ENCODE measurements around the gene OR52A1.
"Not testable (repeated sequence)": the region's sequence is repeated elsewhere in the genome, so short reads cannot be mapped to it uniquely, and the experiment has no call there.

The OR52A1 gene

DNA sequence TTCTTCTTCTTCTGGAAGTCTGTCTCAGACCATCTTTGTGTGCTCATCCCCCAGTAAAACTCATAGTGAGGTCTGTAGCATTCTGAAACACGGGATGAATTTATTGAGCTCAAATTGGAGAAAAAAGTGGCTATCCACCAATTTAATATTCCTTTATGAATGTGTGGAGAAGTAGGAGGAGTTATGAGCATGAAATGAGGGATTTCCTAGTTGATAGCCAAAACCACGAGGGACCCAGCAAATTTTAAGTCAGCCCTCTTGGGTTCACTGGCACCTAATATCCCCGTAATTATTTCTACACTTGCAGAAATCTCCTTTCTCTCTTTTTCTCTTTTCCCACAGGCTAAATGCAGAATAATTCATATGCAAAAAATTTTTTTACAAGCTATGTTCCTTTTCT, at the start of gene OR52A1:
Gene OR52A1, minus strand, starts transcription at position 101 of the 400 bp plus-strand sequence. CDS start 2,388 bp downstream, outside the sequence.
- in situ Hi-C loops (cut with HindIII; ENCODE audit: low sequenced_read_pairs), result no loop called here

DNA sequence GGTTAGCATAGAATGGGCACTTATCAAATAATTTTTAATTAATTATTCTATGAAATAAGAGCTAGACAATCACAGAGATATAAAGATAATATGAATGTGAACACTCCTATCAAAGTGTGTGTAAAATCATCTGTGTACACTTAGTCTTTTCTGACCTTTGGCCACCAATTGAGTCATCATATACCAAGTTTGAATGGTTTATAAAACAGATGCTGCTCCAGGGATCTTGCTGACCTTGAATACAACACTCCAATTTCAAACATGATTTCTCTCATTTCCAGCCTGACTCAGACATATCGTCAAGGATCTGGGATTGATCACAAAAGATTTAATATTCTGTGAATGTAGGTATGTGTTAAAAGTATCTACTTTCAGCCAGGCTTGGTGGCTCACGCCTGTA, 48.8 kb upstream of the OR52A1 start:
- in situ Hi-C loops (cut with HindIII; ENCODE audit: low sequenced_read_pairs), result no loop called here

DNA sequence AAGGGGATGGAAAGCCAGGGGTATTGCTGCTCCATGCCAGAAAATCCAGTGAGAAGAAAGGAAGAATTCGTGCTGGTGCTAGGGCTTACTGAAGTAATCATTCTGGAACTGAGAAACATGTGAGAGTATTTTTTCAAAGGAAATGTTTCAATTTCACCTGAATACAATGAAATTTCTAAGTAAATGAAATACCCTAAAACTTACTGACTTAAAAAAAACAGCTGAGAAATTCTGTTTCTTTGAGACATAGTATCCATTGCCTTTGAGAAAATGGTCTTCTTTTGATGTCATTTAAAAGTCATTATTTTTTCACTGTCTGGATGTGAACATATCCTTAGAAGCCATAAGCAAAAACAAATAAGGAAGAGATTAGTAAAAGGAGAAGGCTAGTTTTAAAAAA, 46.0 kb upstream of the OR52A1 start, which contains the start of gene OR51V1:
Gene OR51V1, minus strand, starts transcription at position 101 of the 400 bp plus-strand sequence. Its CDS starts 0 bp downstream, at position 101.
- in situ Hi-C loops (cut with HindIII; ENCODE audit: low sequenced_read_pairs), result no loop called here

DNA sequence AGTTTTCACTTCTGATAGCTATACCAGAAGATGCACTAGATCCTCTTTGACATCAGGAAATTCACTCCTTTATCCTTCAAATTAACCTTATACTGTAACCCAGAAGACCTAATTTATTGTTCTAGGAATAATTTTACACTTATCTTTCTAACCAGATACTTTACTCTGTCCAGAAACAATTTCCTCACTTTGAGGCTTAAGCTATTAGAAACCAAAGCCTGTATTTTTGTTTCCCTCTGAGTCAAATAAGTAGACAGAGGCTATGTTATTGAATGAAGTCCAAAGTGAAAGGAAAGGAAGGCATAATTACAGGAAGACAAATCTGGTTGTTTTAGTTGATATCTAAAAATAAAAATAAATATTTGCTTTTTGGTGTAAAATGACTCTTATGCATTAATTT, 43.7 kb upstream of the OR52A1 start:
- in situ Hi-C loops (cut with HindIII; ENCODE audit: low sequenced_read_pairs), result no loop called here

DNA sequence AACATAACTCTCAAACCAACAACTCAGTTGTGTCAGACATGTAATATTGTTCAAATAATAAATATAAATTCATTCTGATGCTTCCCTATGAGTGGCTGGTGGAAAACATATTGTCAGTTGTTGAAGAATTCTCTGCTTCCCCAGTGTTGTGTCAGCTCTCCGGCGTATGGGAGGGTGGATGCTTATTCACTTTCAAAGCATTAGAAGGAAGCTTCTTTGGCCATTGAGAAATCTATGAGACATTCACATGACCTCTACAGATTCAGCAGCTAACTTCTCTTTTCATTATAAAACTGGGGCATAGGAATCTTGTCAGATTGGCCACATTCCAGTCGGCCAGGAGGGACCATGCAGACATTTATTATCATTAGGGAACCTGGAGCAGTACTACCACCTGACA, 43.0 kb upstream of the OR52A1 start:
- in situ Hi-C loops (cut with HindIII; ENCODE audit: low sequenced_read_pairs), result no loop called here

DNA sequence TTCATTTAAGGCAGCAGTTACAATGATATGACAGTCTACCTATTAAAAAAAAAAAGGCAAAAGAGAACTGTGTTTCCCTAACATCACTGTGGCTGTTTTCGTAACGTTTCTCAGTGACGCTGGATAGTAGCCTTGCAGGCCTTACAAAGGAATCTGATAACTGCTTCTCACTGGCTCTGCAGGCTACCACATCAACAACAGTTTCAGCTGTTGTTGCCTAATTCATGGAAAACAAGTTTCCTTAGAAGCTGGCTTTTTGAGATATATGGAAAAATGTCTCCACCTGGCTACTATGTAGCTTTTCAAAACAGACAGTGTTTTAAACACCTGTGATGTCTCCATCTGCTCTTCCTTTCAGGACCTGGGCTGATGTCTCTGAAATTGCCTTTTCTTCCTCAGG, 42.2 kb upstream of the OR52A1 start:
- in situ Hi-C loops (cut with HindIII; ENCODE audit: low sequenced_read_pairs), result no loop called here

DNA sequence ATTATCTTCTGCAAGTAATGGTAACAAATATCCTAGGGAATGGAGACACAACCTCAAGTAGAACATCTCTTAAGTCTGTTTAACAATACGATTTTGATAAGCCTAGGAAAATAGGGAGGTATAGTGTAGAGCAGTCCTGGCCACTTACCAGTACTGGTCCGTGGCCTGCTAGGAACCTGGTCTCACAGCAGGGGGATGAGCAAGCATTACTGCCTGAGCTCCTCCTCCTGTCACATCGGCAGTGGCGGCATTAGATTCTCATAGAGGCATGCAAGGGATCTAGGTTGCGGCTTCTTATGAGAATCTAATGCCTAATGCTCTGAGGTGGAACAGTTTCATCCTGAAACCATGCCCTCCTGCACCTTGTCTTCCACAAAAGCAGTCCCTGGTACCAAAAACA, 41.5 kb upstream of the OR52A1 start:
- in situ Hi-C loops (cut with HindIII; ENCODE audit: low sequenced_read_pairs), result no loop called here

DNA sequence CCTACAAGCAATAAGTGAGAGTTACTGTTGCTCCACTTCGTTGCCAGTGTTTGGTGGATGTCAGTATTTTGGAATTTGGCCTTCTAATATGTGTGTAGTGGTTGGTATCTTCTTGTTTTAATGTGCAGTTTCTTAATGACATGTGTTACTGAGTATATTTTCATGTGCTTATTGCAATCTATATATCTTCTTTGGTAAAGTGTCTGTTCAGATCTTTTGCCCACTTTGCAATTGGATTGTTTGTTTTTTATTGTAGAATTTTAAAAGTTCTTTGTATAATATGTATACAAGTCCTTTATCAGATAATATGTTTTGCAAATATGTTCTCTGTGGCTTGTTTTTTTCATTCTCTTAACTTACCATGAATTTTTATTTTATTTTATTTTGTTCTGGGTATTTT, 38.2 kb upstream of the OR52A1 start:
- in situ Hi-C loops (cut with HindIII; ENCODE audit: low sequenced_read_pairs), result no loop called here

DNA sequence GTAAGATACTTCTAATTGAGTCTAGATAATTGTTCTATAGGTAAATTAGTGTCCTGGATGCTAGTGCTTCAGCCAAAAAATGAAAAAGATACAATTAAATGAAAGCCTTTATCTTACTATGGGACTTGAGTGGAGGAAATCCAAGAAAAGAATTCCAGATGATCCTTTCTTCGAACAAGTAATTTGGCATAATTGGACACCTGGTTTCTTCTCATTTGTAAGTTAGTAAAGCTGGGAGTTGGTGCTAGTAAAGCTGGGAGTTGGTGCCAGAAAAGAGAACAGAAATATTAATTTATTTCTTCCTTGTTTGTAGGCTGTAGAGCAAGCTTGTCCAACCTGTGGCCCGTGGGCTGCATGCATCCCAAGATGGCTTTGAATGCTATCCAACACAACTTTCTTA, 33.6 kb upstream of the OR52A1 start:
- in situ Hi-C loops (cut with HindIII; ENCODE audit: low sequenced_read_pairs), result no loop called here

DNA sequence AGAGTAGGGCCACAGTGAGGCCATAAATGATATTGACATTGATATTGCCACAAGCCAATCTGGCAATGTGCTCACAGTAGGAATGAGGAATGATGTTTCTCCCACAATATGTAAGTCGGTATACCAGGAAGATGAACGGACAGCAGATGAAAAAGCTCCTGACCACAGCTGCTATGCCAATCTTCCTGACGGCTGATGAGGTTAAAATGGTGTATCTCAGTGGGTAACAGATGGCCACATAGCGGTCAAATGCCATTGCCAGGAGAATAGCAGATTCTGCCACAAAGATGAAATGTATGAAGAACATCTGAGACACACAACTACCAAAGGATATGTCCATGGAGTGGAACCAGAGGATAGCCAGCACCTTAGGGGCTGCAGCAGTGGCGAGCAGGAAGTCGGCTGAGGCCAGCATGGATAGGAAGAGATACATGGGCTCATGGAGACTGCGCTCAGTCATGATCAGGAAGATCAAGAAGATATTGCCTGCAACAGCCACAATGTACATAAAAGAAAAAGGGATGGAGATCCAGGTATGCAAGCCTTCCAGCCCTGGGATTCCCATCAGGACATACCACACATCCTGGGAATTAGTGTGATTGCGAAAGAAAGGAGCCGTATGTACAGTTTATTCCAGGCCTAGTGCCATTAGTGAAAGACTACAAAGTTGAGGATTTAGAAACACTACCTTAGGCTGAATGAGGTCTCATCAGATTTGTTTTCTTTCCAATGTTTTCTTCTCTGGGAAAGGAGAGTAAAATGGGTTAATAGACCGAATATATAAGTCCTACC, 23.7 kb upstream of the OR52A1 start:
- in situ Hi-C loops (cut with HindIII; ENCODE audit: low sequenced_read_pairs), result no loop called here

DNA sequence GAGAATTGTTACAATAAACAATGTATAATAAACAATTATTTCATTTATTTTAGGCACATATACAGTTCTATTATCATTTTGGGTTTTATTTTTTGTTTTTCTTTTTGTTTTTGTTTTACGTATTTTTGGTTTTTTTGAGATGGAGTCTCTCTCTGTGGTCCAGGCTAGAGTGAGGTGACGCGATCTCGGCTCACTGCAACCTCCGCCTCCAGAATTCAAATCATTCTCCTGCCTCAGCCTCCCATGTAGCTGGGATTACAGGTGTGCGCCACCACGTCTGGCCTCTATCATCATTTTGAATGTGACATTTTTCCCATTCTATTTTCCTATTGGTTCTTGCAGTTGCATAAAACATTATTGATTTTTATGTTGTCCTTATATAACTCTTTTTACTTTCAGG, 20.4 kb upstream of the OR52A1 start:
- in situ Hi-C loops (cut with HindIII; ENCODE audit: low sequenced_read_pairs), result no loop called here

DNA sequence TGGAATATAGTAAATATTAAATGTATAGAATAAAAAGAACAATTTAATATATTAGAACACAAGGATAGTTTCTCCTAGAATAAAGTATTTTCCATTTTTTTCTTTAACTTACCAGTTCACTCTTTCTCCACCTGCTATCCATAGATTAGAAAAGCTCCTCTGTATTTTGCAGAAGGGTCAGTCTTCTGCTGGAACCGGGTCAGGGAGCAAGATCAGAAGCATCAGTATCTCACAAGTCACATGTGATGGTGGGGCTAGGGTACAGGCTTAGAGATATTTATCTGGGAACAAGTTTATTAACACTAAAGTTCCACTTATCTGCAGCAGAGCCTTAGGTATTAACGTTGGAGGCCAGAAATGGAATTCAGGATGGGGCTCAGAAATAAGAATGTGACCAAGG, 17.3 kb upstream of the OR52A1 start:
- in situ Hi-C loops (cut with HindIII; ENCODE audit: low sequenced_read_pairs), result no loop called here

DNA sequence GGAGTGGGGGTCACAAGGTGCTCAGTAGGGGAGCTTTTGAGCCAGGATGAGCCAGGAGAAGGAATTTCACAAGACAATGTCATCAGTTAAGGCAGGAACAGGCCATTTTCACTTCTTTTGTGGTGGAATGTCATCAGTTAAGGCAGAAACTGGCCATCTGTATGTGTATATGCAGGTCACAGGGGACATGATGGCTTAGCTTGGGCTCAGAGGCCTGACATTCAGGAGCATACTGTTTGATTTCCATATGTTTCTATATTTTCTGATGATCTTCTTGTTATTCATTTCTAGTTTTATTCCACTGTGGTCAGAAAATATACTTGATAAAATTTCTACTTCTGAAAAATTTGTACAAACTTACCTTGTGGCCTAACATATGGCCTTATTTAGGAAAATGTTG, 11.3 kb upstream of the OR52A1 start:
- in situ Hi-C loops (cut with HindIII; ENCODE audit: low sequenced_read_pairs), result not testable (repeated sequence)

DNA sequence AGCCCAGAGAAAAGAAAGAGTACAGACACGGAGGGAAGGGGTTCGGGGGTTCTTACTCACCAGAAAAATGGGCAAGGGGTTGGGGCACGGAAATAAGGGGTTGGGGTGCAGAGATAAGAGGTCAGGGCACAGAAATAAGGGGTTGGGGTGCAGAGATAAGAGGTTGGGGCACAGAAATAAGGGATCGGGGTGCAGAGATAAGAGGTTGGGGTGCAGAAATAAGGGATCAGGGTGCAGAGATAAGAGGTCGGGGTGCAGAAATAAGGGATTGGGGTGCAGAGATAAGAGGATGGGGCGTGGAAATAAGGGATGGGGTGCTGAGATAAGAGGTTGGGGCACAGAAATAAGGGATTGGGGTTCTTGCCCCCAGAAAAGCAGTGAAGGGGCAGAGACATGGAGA, 10.2 kb upstream of the OR52A1 start:
- in situ Hi-C loops (cut with HindIII; ENCODE audit: low sequenced_read_pairs), result not testable (repeated sequence)

DNA sequence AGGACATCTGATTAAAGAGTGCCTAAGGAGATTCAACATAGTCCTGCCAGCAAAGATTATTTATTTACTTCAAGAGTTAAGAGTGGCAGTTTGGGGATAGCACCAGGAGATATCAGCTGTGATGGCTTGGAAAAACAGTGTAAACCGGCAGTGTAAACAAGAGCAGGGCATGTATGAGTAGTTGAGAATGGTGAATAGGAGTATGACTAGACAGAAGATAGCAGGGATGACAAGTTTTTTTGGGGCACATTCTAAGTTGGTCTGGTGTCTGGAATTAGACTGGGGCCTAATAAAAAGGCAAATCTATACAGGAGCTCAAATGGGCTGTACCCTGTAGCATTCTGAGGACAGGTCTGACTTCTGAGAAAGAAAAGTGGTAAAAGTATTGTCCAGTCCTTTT, 6.5 kb upstream of the OR52A1 start:
- in situ Hi-C loops (cut with HindIII; ENCODE audit: low sequenced_read_pairs), result not testable (repeated sequence)

DNA sequence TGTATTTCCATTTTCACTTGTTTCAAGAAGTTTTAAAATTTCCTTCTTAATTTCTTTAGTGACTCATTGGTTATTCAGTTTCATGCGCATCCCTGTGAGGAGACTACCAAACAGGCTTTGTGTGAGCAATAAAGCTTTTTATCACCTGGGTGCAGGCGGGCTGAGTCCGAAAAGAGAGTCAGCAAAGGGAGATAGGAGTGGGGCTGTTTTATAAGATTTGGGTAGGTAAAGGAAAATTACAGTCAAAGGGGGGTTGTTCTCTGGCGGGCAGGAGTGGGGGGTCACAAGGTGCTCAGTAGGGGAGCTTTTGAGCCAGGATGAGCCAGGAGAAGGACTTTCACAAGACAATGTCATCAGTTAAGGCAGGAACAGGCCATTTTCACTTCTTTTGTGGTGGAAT, 5.7 kb upstream of the OR52A1 start:
- in situ Hi-C loops (cut with HindIII; ENCODE audit: low sequenced_read_pairs), result not testable (repeated sequence)

DNA sequence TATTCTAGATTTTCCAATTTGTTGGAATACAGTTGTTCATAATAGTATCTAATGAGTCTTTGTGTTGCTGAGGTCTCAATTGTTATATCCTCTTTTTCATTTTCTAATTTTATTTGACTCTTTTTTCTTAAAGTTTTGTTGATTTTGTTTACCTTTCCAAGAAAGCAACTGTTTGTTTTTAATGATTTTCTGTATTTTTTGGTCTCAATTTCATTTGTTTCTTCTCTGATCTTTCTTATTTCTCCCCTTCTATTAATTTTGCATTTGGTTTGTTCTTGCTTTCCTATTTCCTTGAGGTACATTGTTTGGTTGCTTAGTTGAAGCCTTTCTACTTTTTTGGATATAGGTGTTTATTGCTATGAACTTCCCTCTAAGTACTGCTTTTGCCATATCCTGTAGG, 5.2 kb upstream of the OR52A1 start:
- in situ Hi-C loops (cut with HindIII; ENCODE audit: low sequenced_read_pairs), result no loop called here

DNA sequence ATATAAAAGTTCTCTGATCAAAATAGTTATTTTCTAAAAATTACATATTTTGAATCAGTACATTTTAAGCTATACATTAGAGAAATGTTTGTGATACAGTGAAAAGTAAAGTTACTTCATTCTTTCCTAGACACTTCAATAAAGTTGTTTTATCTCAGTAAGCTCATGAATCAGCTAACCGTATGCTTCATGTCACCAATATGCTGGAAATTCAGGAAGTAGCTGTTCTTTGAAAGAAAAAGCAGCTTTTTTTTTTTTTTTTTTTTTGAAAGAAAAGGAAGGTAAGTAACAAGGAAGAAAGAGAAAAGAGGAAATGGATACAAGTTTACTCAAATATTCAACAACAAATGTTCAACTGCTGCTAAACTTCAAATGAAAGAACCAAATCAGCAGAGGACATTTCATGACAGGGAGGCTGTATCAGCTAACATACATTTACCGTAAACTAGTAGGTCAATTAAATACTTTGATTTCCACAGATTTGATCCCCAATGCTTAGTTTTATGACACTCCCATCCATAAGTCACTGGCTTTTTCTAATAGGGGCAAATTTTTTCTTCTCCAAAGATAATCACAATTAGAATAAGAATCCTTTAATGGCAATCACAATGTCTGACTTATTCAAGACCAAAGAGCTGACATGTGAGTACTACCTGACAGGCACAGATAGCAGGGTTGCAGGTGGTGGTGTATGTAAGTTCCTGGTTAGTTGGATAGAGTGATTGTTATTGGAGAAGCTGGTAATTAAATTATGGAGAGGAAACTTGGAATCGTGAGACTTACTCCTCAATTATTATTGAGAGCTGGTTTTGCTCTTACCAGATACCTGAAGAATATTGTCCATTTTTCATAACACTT, 754 bp downstream of the OR52A1 start:
- in situ Hi-C loops (cut with HindIII; ENCODE audit: low sequenced_read_pairs), result no loop called here

DNA sequence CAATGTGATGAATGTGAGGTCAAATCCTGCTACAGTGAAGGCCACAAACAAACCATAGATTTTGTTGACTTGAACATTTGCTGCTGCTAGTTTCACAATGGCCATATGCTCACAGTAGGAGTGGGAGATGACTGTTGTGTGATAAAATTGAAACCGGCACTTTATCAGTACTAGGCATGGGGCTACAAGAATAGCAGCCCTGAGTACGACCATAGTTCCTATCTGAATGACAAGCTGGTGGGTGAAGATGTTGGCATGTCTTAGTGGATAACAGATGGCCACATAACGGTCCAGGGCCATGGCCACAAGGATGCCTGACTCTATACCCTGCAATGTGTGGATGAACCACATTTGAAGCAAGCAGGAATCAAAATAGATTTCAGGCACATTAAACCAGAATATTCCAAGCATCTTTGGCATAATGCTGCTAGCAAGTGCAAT, 2.8 kb downstream of the OR52A1 start:
- in situ Hi-C loops (cut with HindIII; ENCODE audit: low sequenced_read_pairs), result no loop called here

DNA sequence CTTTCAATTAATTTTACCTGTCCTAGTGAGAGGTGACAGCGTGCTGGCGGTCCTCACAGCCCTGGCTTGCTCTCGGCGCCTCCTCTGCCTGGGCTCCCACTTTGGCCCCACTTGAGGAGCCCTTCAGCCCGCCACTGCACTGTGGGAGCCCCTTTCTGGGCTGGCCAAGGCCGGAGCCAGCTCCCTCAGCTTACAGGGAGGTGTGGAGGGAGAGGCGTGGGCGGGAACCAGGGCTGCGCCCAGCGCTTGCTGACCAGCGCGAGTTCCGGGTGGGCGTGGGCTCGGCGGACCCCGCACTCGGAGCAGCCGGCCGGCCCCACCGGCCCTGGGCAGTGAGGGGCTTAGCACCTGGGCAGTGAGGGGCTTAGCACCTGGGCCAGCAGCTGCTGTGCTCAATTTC, 10.4 kb downstream of the OR52A1 start:
- in situ Hi-C loops (cut with HindIII; ENCODE audit: low sequenced_read_pairs), result not testable (repeated sequence)

DNA sequence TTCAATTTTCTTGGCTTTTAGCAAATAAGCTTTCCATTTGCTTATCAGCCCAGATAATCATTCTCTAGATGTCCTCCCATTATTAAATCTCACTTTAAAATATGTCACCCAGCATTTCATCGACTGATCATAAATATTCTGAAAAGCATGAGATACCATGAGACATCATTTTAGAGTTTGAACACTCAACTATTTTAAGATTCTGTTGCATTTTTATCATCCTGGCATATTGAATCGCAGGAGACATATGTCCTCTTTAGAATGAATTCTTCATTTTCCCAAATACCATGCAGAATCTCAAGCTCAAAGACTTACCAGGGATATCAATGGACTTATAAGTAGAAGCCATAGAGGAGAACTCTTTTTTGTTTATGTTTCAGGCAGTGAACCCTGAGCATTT, 16.6 kb downstream of the OR52A1 start, which contains the start of gene OR52A5:
Gene OR52A5, minus strand, starts transcription at position 361 of the 400 bp plus-strand sequence. CDS start 5,714 bp downstream, outside the sequence.
- in situ Hi-C loops (cut with HindIII; ENCODE audit: low sequenced_read_pairs), result no loop called here

DNA sequence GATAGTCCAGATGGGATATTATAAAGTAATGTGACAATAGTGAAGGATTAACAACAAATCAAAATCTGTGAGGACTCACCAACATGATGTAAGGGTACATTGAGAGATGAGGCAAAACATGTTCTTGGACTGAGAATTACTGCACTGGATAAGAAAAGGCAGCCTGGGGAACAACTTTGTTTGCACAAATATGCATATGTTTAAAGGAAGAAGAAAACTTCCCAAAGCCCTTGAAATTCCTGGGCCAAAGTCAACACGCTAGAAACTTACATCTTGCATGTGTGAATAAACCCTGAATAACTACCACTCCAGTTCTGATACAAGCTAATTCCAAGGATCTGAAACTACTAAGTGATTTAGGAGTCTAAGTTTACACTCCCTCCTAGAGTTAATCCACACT, 17.5 kb downstream of the OR52A1 start:
- in situ Hi-C loops (cut with HindIII; ENCODE audit: low sequenced_read_pairs), result no loop called here

Data from DLD1 (cell line).